T-cell (primary cell): Measurements from ENCODE around the gene NT5DC1. TPM values are rescaled to one million over a fixed set of nuclear protein-coding genes. Genes with fewer than 3 reads are reported as not detected.

Experiments used
- ATAC-seq, 4 experiments: fragments of 200-7000 bp in 3 of 4; fragments of 150-1000 bp in 1 of 4; cut with Tn5 transposase; replicated peaks in 1 of 4; 1 replicate in 3 of 4; 2 replicates in 1 of 4; pipeline ENCODE4 v1.10.0; 2021; ENCODE audit warnings: moderate library complexity in 3 of 4, mild to moderate bottlenecking in 2 of 4, moderate number of reproducible peaks in 1 of 4
- CTCF ChIA-PET, 2 donors: fragments of 300-600 bp; sonication (Branson Sonifier 250); formaldehyde crosslinking; loops; one replicate each; lab custom pipeline; 2022; ENCODE audit warnings: antibody characterized with exemption in 2 of 2; lab: Charles Lee
- POLR2A ChIA-PET, 2 donors: fragments of 300-600 bp; sonication (Branson Sonifier 250); formaldehyde crosslinking; loops; one replicate each; lab custom pipeline; 2022; ENCODE audit warnings: antibody characterized with exemption in 2 of 2; lab: Charles Lee
- DNase-seq, 35 experiments: peaks; one replicate each; pipeline versions ENCODE4 v3.0.0 to v3.0.0-alpha.2; 2013 to 2023
- H3K27ac ChIP-seq: one replicate; pipeline ENCODE4 v1.5.1; 2013; ENCODE audit warnings: low read length
- H3K27me3 ChIP-seq, 2 experiments: replicated peaks in 1 of 2; 1 replicate in 1 of 2; 2 replicates in 1 of 2; pipeline versions ENCODE4 v1.6.1 to v1.7.0; 2013; ENCODE audit warnings: low read length in 1 of 2, mixed read lengths in 1 of 2; ENCODE audit not compliant: control insufficient read depth in 2 of 2, insufficient read depth in 2 of 2; ENCODE audit errors: extremely low read depth in 1 of 2
- H3K36me3 ChIP-seq, 2 donors: 1 replicate in 1 of 2; 2 replicates in 1 of 2; pipeline versions ENCODE4 v1.6.1 to v1.7.0; 2013; ENCODE audit warnings: low read length in 1 of 2; ENCODE audit not compliant: control insufficient read depth in 2 of 2, insufficient read depth in 1 of 2; ENCODE audit errors: extremely low read depth in 1 of 2
- H3K4me1 ChIP-seq, 2 experiments: 1 replicate in 1 of 2; 2 replicates in 1 of 2; pipeline versions ENCODE4 v1.6.1 to v1.7.0; 2013; ENCODE audit warnings: low read length in 2 of 2, mixed read lengths in 1 of 2; ENCODE audit not compliant: insufficient read depth in 2 of 2, control insufficient read depth in 1 of 2; ENCODE audit errors: extremely low read depth in 1 of 2
- H3K4me3 ChIP-seq, 2 donors: 1 replicate in 1 of 2; 2 replicates in 1 of 2; pipeline versions ENCODE4 v1.5.1 to v1.7.0; 2013; ENCODE audit warnings: mild to moderate bottlenecking in 2 of 2, low read length in 1 of 2, moderate library complexity in 1 of 2; ENCODE audit not compliant: control insufficient read depth in 1 of 2; ENCODE audit errors: extremely low read depth in 1 of 2
- H3K9me3 ChIP-seq: 2 replicates; pipeline ENCODE4 v1.7.0; 2013
- H3K27ac Mint-ChIP-seq, 2 donors: one replicate each; pipeline ENCODE4 v1.8.0; 2020 to 2021; ENCODE audit warnings: mild to moderate bottlenecking in 2 of 2, mixed read lengths in 2 of 2
- H3K27me3 Mint-ChIP-seq, 2 donors: one replicate each; pipeline ENCODE4 v1.8.0; 2021 to 2022; ENCODE audit warnings: mixed read lengths in 2 of 2
- H3K36me3 Mint-ChIP-seq: one replicate; pipeline ENCODE4 v1.8.0; 2021; ENCODE audit warnings: mixed read lengths
- H3K4me1 Mint-ChIP-seq, 3 donors: one replicate each; pipeline ENCODE4 v1.8.0; 2020 to 2022; ENCODE audit warnings: mixed read lengths in 3 of 3, mild to moderate bottlenecking in 1 of 3
- H3K4me3 Mint-ChIP-seq, 3 donors: one replicate each; pipeline ENCODE4 v1.8.0; 2020 to 2022; ENCODE audit warnings: mild to moderate bottlenecking in 3 of 3, mixed read lengths in 3 of 3, moderate library complexity in 3 of 3
- H3K9me3 Mint-ChIP-seq, 3 donors: one replicate each; pipeline ENCODE4 v1.8.0; 2020 to 2022; ENCODE audit warnings: mixed read lengths in 3 of 3
- WGBS: methylation state at CpG from one replicate; pipeline ENCODE4 v1.1.5; 2013; ENCODE audit warnings: missing lambda C conversion rate; ENCODE audit not compliant: insufficient coverage; 5-methylcytosine and 5-hydroxymethylcytosine counted together
- total RNA-seq, 35 experiments: library from RNA in 6 of 35; stranded (reverse) in 6 of 35; fragments of 120-200 nt in 1 of 35; gene quantifications; one replicate each; pipeline versions ENCODE4 v1.2.1 to v1.2.4 and lab custom pipeline; 2013 to 2026

The NT5DC1 gene
- total RNA-seq, 5 donors from 2014 or later (not counting 1 experiment from before 2014, with no cell fraction given), result 33.8 to 47.3 (median 38.1) TPM

DNA sequence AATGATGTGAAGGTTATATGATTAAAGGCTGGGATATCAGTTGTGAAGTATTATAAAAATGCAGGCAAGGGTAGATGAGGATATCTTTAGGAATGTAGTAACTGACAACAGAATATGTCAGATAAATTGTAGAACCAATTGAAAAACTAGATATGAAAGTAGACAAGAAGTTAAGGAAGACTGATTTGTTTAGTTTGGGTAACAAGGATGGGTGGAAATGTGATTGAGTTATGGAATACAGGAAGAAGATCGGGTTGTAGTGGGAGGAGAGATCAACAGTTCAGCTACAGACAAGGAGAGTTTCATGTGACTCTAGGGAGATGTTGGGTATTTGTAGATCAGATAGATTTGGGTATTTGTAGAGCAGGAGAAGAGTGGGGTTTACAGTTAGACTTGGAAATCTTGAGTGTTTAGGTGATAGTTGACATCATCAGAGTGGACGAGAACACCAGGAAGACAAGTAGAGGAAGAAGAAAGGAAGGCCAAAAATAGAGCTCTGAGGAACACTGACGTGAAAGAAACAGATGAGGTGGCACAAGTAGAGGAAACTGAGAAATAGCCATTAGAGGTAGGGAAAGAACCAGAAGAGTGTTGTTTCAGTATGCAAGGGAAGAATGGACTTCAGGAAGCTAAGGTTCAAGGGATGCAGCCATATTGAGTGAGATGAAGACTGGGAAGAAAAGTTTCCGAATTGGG, 191.2 kb downstream of the NT5DC1 start:
- Mint-ChIP-seq H3K4me1 (no peaks in the 10 kb centered on the region), H3K36me3 (peaks cover 3% of the 10 kb centered on the region), H3K4me3 (no peak overlapping the region), H3K27ac (no peak overlapping the region), H3K27me3 (no peaks in the 10 kb centered on the region), H3K9me3 (no peaks in the 10 kb centered on the region)
- no peaks in the 10 kb centered on the region for H3K36me3 ChIP-seq
- H3K9me3 ChIP-seq, result peaks cover 2% of the 10 kb centered on the region
- no peak overlapping the region for H3K27ac ChIP-seq
- POLR2A ChIA-PET, result interaction anchor here in 1 of 2 donors (0.6 to 0.9 kb wide), 2 partner anchors 11 to 232 kb away, joined by 3 read pairs; no protein-coding TSS in a partner anchor
- no peak for ATAC-seq
- H3K4me1 ChIP-seq, result no peaks in the 10 kb centered on the region
- WGBS, result 65% methylated on average over 4 of the region's 4 CpGs
- no peak for DNase-seq
- CTCF ChIA-PET, result interaction anchor here (0.7 to 5.9 kb wide), 6 partner anchors 23 to 269 kb away, joined by 3 to 55 read pairs (median 8); no protein-coding TSS in a partner anchor
- H3K4me3 ChIP-seq, result no peak overlapping the region
- H3K27me3 ChIP-seq, result no peaks in the 10 kb centered on the region

DNA sequence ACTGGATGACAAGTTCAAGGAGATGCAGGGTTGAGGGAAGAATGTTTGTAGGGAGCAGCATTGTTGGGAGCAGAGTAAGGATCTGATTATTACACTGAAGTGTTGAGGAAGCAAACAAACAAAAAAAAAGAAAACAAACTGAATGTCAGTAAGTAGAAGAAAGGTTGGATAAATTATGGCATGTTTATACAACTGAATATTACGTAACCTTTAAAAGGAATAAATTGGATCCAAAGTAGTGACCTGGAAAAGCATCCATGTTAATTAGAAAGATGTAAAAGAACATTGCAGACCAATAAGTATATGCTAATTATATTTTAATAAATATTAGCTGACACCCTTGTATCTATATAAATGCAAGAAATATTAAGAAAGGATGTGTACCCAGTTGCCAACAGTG, 191.9 kb downstream of the NT5DC1 start:
- H3K4me3 ChIP-seq, result no peak overlapping the region
- ATAC-seq (no peak), DNase-seq (no peak)
- H3K9me3 Mint-ChIP-seq, result no peaks in the 10 kb centered on the region
- no peak overlapping the region for H3K4me3 Mint-ChIP-seq
- H3K27ac ChIP-seq, result no peak overlapping the region
- WGBS, result no CpG with 5 or more reads among the region's 1 CpG
- H3K36me3 ChIP-seq, result no peaks in the 10 kb centered on the region
- CTCF ChIA-PET, result interaction anchor here (0.7 to 2.5 kb wide), 4 partner anchors 19 to 241 kb away, joined by 3 to 10 read pairs (median 6); no protein-coding TSS in a partner anchor
- peaks cover 3% of the 10 kb centered on the region for H3K9me3 ChIP-seq
- H3K27ac Mint-ChIP-seq, result no peak overlapping the region
- peaks cover 3% of the 10 kb centered on the region for H3K36me3 Mint-ChIP-seq
- no peaks in the 10 kb centered on the region for H3K4me1 Mint-ChIP-seq
- no peaks in the 10 kb centered on the region for H3K4me1 ChIP-seq
- H3K27me3 Mint-ChIP-seq, result no peaks in the 10 kb centered on the region
- no peaks in the 10 kb centered on the region for H3K27me3 ChIP-seq
- POLR2A ChIA-PET, result interaction anchor here in 1 of 2 donors (0.9 kb wide), 1 partner anchor 11 kb away, joined by 3 read pairs; no protein-coding TSS in a partner anchor

DNA sequence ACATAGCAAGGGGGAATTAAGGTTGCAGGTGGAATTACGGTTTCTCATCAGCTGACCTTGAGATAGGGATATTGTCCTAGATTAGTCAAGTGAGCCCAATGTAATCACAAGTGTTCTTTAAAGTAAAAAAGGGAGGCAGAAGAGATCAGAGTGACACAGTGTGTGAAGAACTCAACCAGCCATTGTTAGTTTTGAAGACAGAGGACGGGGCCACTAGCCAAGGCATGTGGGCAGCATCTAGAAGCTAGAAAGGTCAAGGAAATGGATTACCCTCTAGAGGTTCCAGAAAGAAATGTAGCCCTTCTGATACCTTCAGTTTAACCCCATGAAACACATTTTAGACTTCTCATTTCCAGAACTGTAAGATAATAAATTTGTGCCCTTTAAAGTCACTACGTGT, 197.6 kb downstream of the NT5DC1 start:
- CTCF ChIA-PET, result interaction anchor here in 1 of 2 donors (1.0 kb wide), 1 partner anchor 198 kb away, joined by 3 read pairs; no protein-coding TSS in a partner anchor
- H3K36me3 Mint-ChIP-seq, result peaks cover 17% of the 10 kb centered on the region
- H3K27me3 Mint-ChIP-seq, result no peaks in the 10 kb centered on the region
- H3K4me3 ChIP-seq, result no peak overlapping the region
- H3K36me3 ChIP-seq, result no peaks in the 10 kb centered on the region
- no peak overlapping the region for H3K4me3 Mint-ChIP-seq
- H3K9me3 ChIP-seq, result peaks cover 3% of the 10 kb centered on the region
- no peak for ATAC-seq
- H3K4me1 Mint-ChIP-seq, result no peaks in the 10 kb centered on the region
- POLR2A ChIA-PET, result interaction anchor here in 1 of 2 donors (0.5 kb wide), 1 partner anchor 179 kb away, joined by 3 read pairs; no protein-coding TSS in a partner anchor
- H3K27me3 ChIP-seq, result no peaks in the 10 kb centered on the region
- 100% methylated on average over 2 of the region's 3 CpGs for WGBS
- no peak overlapping the region for H3K27ac Mint-ChIP-seq
- peaks cover 6 to 10% (median 6%) of the 10 kb centered on the region in 3 donors for H3K9me3 Mint-ChIP-seq
- H3K4me1 ChIP-seq, result no peaks in the 10 kb centered on the region
- no peak for DNase-seq
- H3K27ac ChIP-seq, result no peak overlapping the region

DNA sequence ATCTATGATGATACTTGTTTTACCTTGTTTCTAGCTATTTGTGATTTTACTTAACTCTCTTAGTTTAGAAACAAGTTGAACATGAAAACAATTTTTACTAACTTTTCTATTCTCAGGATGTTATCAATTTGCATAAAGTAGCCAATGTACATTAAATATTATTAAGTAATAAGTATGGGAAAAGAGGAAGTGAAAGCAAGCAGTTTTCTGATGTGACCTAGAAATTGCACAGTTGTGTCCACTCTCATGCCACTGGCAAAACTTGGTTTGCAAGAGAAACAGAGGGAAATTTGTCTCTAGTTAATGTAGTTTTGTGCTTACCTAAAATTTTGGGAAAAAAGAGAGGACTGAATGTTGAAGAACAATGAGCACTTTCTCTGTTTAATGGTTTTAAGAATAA, 198.3 kb downstream of the NT5DC1 start:
- Mint-ChIP-seq H3K27me3 (no peaks in the 10 kb centered on the region), H3K9me3 (peaks cover 6 to 10% (median 6%) of the 10 kb centered on the region in 3 donors), H3K4me3 (no peak overlapping the region), H3K27ac (no peak overlapping the region), H3K4me1 (no peaks in the 10 kb centered on the region), H3K36me3 (peaks cover 20% of the 10 kb centered on the region)
- POLR2A ChIA-PET, result interaction anchor here in 1 of 2 donors (0.5 kb wide), 1 partner anchor 179 kb away, joined by 3 read pairs; no protein-coding TSS in a partner anchor
- no peaks in the 10 kb centered on the region for H3K36me3 ChIP-seq
- no peak overlapping the region for H3K27ac ChIP-seq
- H3K27me3 ChIP-seq, result no peaks in the 10 kb centered on the region
- DNase-seq, result no peak
- CTCF ChIA-PET, result interaction anchor here in 1 of 2 donors (1.0 kb wide), 1 partner anchor 197 kb away, joined by 3 read pairs; no protein-coding TSS in a partner anchor
- no peak overlapping the region for H3K4me3 ChIP-seq
- no peaks in the 10 kb centered on the region for H3K4me1 ChIP-seq
- no peak for ATAC-seq
- H3K9me3 ChIP-seq, result peaks cover 3% of the 10 kb centered on the region

Other genes starting within 250 kb of the NT5DC1 start
- gene FRK, start 40.0 kb upstream of the NT5DC1 start, total RNA-seq, result under 1 TPM; 0.02 to 0.07 (median 0.06) TPM
- not detected for gene COL10A1, start 25.3 kb downstream of the NT5DC1 start, total RNA-seq
- gene TSPYL4, start 153.2 kb downstream of the NT5DC1 start, total RNA-seq, result 10 to 100 TPM; 18.6 to 60.2 (median 22.4) TPM
- gene TSPYL1, start 179.1 kb downstream of the NT5DC1 start, total RNA-seq, result 100 to 1,000 TPM in 2 of 5 donors, 10 to 100 TPM in 3; 83.4 to 215 (median 86.8) TPM